IMR-90 (cell line): ENCODE measurements around the gene TNKS1BP1. TPM values are rescaled to one million over a fixed set of nuclear protein-coding genes. Genes with fewer than 3 reads are reported as not detected.

ENCODE experiments used
- ATAC-seq: fragments of 200-7000 bp; cut with Tn5 transposase; 2 replicates; pipeline ENCODE4 v1.9.1; 2020; ENCODE audit warnings: low read depth, mild to moderate bottlenecking, moderate library complexity
- BruUV-seq: library from RNA; stranded (reverse); fragments of 400-500 nt; replicated peaks from 2 replicates; lab custom pipeline; 2021; lab: Mats Ljungman, UMichigan
- CTCF ChIA-PET: fragments of 300-600 bp; formaldehyde crosslinking; extraction: SDS; loops from one replicate; lab custom pipeline; 2021; ENCODE audit warnings: antibody characterized with exemption; lab: Yijun Ruan, JAX
- POLR2A ChIA-PET: fragments of 300-600 bp; sonication (Branson Sonifier 250); formaldehyde crosslinking; loops from one replicate; lab custom pipeline; 2022; ENCODE audit warnings: antibody characterized with exemption; ENCODE audit not compliant: unreplicated experiment; lab: Charles Lee
- DNase-seq: peaks from one replicate; pipeline ENCODE4 v3.0.0; 2013
- H2AFZ ChIP-seq: replicated peaks from 2 replicates; pipeline ENCODE3; 2013; ENCODE audit warnings: low read length, mild to moderate bottlenecking; ENCODE audit not compliant: poor library complexity
- H2AK5ac ChIP-seq: 2 replicates; pipeline ENCODE4 v1.6.1; 2013; ENCODE audit warnings: low read depth, low read length, inconsistent platforms
- H2AK9ac ChIP-seq: replicated peaks from 2 replicates; pipeline ENCODE3; 2013; ENCODE audit warnings: mild to moderate bottlenecking, low read depth, low read length, moderate library complexity; ENCODE audit not compliant: poor library complexity
- H2BK120ac ChIP-seq: 2 replicates; pipeline ENCODE4 v1.6.1; 2013; ENCODE audit warnings: low read depth, low read length, inconsistent platforms
- H2BK15ac ChIP-seq: 3 replicates; pipeline ENCODE4 v1.6.1; 2013; ENCODE audit warnings: low read depth, low read length, inconsistent platforms
- H2BK20ac ChIP-seq: 2 replicates; pipeline ENCODE4 v1.6.1; 2013; ENCODE audit warnings: low read depth, mild to moderate bottlenecking, inconsistent platforms, low read length, moderate library complexity
- H2BK5ac ChIP-seq: 2 replicates; pipeline ENCODE4 v1.6.1; 2013; ENCODE audit warnings: mild to moderate bottlenecking, low read depth, low read length, inconsistent platforms; ENCODE audit not compliant: poor library complexity, severe bottlenecking
- H3K14ac ChIP-seq: replicated peaks from 2 replicates; pipeline ENCODE4 v1.6.1; 2013; ENCODE audit warnings: low read depth, low read length, inconsistent platforms
- H3K18ac ChIP-seq: 2 replicates; pipeline ENCODE4 v1.6.1; 2013; ENCODE audit warnings: low read depth, low read length, control low read depth
- H3K23ac ChIP-seq: 2 replicates; pipeline ENCODE4 v1.6.1; 2013; ENCODE audit warnings: low read depth, low read length, inconsistent platforms
- H3K27ac ChIP-seq: 2 replicates; pipeline ENCODE4 v1.5.1; 2013; ENCODE audit warnings: mild to moderate bottlenecking, control low read depth, low read length; ENCODE audit not compliant: insufficient read depth
- H3K27me3 ChIP-seq: 2 replicates; pipeline ENCODE4 v1.6.1; 2013; ENCODE audit warnings: low read length; ENCODE audit not compliant: control insufficient read depth, insufficient read depth
- H3K36me3 ChIP-seq: 2 replicates; pipeline ENCODE4 v1.6.1; 2013; ENCODE audit warnings: low read length, mixed read lengths; ENCODE audit not compliant: control insufficient read depth, insufficient read depth
- H3K4ac ChIP-seq: 2 replicates; pipeline ENCODE4 v1.6.1; 2013; ENCODE audit warnings: low read depth, low read length, inconsistent platforms
- H3K4me1 ChIP-seq: 2 replicates; pipeline ENCODE4 v1.6.1; 2013; ENCODE audit warnings: low read length, mixed read lengths; ENCODE audit not compliant: control insufficient read depth, insufficient read depth
- H3K4me2 ChIP-seq: 2 replicates; pipeline ENCODE4 v1.6.1; 2013; ENCODE audit warnings: low read depth, mild to moderate bottlenecking, control low read depth, low read length, moderate library complexity
- H3K4me3 ChIP-seq: 2 replicates; pipeline ENCODE4 v1.5.1; 2013; ENCODE audit warnings: low read depth, mild to moderate bottlenecking, control low read depth, low read length, moderate library complexity; ENCODE audit not compliant: insufficient read depth
- H3K56ac ChIP-seq: 2 replicates; pipeline ENCODE4 v1.6.1; 2013; ENCODE audit warnings: low read length, inconsistent platforms; ENCODE audit not compliant: insufficient read depth; ENCODE audit errors: extremely low read depth
- H3K79me1 ChIP-seq, 2 experiments: 2 replicates each; pipeline ENCODE4 v1.6.1; 2013; ENCODE audit warnings: low read length in 2 of 2, inconsistent platforms in 1 of 2, low read depth in 1 of 2
- H3K9ac ChIP-seq: 2 replicates; pipeline ENCODE4 v1.6.1; 2013; ENCODE audit warnings: low read depth, low read length, control low read depth
- H3K9me1 ChIP-seq: 2 replicates; pipeline ENCODE4 v1.6.1; 2013; ENCODE audit warnings: low read length, inconsistent platforms; ENCODE audit not compliant: insufficient read depth
- H3K9me3 ChIP-seq: 2 replicates; pipeline ENCODE4 v1.6.1; 2013; ENCODE audit warnings: low read length; ENCODE audit not compliant: control insufficient read depth, insufficient read depth
- H4K20me1 ChIP-seq: 2 replicates; pipeline ENCODE4 v1.6.1; 2013; ENCODE audit warnings: low read length, inconsistent platforms; ENCODE audit not compliant: insufficient read depth
- H4K5ac ChIP-seq: 2 replicates; pipeline ENCODE4 v1.6.1; 2013; ENCODE audit warnings: mild to moderate bottlenecking, low read depth, low read length, control low read depth
- H4K8ac ChIP-seq, 2 experiments: 2 replicates each; pipeline ENCODE4 v1.6.1; 2013; ENCODE audit warnings: low read depth in 2 of 2, low read length in 2 of 2, control low read depth in 1 of 2, inconsistent platforms in 1 of 2
- H4K91ac ChIP-seq: 2 replicates; pipeline ENCODE4 v1.6.1; 2013; ENCODE audit warnings: low read depth, low read length, inconsistent platforms; ENCODE audit not compliant: insufficient read depth
- CEBPB ChIP-seq: IDR thresholded peaks from 2 replicates; pipeline ENCODE4 v1.6.1; 2012; ENCODE audit warnings: low read depth, low read length, improper control_type of control experiment
- CHD1 ChIP-seq: IDR thresholded peaks from 2 replicates; pipeline ENCODE4 v1.6.1; 2012; ENCODE audit warnings: low read depth, low read length, improper control_type of control experiment
- MAFK ChIP-seq: IDR thresholded peaks from 2 replicates; pipeline ENCODE4 v1.6.1; 2012; ENCODE audit warnings: low read depth, low read length, improper control_type of control experiment
- MAZ ChIP-seq: IDR thresholded peaks from 2 replicates; pipeline ENCODE4 v1.6.1; 2012; ENCODE audit warnings: low read depth, mild to moderate bottlenecking, low read length, improper control_type of control experiment, moderate library complexity, borderline replicate concordance
- NFE2L2 ChIP-seq: fragments of 150-350 bp; IDR thresholded peaks from 2 replicates; pipeline ENCODE4 v1.6.1; 2016; ENCODE audit warnings: low read depth, mild to moderate bottlenecking, low read length
- POLR2A ChIP-seq: IDR thresholded peaks from 2 replicates; pipeline ENCODE4 v1.6.1; 2012; ENCODE audit warnings: mild to moderate bottlenecking, low read depth, low read length
- RAD21 ChIP-seq: IDR thresholded peaks from 2 replicates; pipeline ENCODE4 v1.6.1; 2012; ENCODE audit warnings: low read length, improper control_type of control experiment
- RCOR1 ChIP-seq: IDR thresholded peaks from 2 replicates; pipeline ENCODE4 v1.6.1; 2012; ENCODE audit warnings: mild to moderate bottlenecking, low read length, improper control_type of control experiment; ENCODE audit not compliant: insufficient replicate concordance
- RFX5 ChIP-seq: IDR thresholded peaks from 2 replicates; pipeline ENCODE4 v1.8.0; 2012; ENCODE audit warnings: low read depth, mild to moderate bottlenecking, low read length, moderate library complexity
- SMC3 ChIP-seq: fragments of 150-350 bp; IDR thresholded peaks from 2 replicates; pipeline ENCODE4 v1.6.1; 2016; ENCODE audit warnings: low read depth, mild to moderate bottlenecking, antibody characterized with exemption, low read length, moderate library complexity
- WGBS, 2 experiments: methylation state at CpG; one replicate each; pipeline versions ENCODE4 v1.1.5 to v1.1.7; 2013; ENCODE audit warnings: missing lambda C conversion rate in 2 of 2; ENCODE audit not compliant: insufficient read length in 1 of 2; ENCODE audit errors: extremely low coverage in 2 of 2; 5-methylcytosine and 5-hydroxymethylcytosine counted together
- dilution Hi-C: fragments of 300-500 bp; cut with HindIII; formaldehyde crosslinking; loops from one replicate; pipeline ENCODE4 v1.14.3; 2018; ENCODE audit warnings: low sequenced_read_pairs; ENCODE audit not compliant: unreplicated experiment
- in situ Hi-C: fragments of 300-500 bp; cut with MboI; formaldehyde crosslinking; loops from 3 replicates; pipeline ENCODE4 v1.14.3; 2019; ENCODE audit warnings: low sequenced_read_pairs, inconsistent platforms, mixed read lengths
- intact Hi-C: fragments of 100-400 bp; cut with micrococcal nuclease; formaldehyde crosslinking; loops from 2 replicates; pipeline ENCODE4 v1.10.0; 2022
- polyA plus RNA-seq, 3 experiments: library from polyadenylated mRNA; depleted of rRNA; stranded (reverse); fragments of >200 nt; gene quantifications; 2 replicates each; pipeline ENCODE4 v1.2.3, GENCODE V29; 2012; ENCODE audit warnings: low replicate concordance in 1 of 3
- total RNA-seq: library from RNA; depleted of rRNA; stranded (reverse); fragments of >200 nt; gene quantifications from 2 replicates; pipeline ENCODE4 v1.2.3, GENCODE V29; 2012
- TF ChIP-seq, protein P1 (sequence below): conservative IDR thresholded peaks from 2 replicates; pipeline ENCODE4 v1.5.1; 2012; ENCODE audit warnings: mild to moderate bottlenecking, low read depth, low read length, improper control_type of control experiment
- TF ChIP-seq, protein P2 (sequence below): fragments of 150-350 bp; IDR thresholded peaks from 2 replicates; pipeline ENCODE4 v1.6.1; 2016; ENCODE audit warnings: low read depth, mild to moderate bottlenecking, low read length, moderate library complexity, borderline replicate concordance

TNKS1BP1 gene
- total and polyA plus RNA-seq, 2 of the 4 experiments (the other 2 are of a cell fraction), result 31.7 to 71.4 TPM

DNA sequence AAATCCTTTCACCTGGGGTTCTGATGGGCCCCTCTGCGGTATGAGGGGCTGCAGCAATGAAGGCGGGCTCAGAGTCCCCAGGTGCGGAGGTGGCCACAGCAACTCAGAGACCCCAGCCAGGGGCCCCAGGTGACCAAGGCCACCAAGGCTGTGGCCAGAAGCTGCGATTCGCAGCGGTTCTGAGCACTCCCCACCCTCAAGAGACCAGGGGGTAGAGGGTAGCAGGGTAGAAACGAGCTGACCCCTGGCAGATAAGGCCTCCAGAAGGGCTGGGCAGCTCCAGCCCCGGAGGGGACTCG lies 948 bp downstream of the TNKS1BP1 start:
- peaks cover 12 to 59% of the 10 kb centered on the region in 2 experiments for H3K79me1 ChIP-seq
- WGBS, 2 experiments, result 10% methylated on average over 2 of the region's 9 CpGs; no CpG with 5 or more reads in 1 of the 2 experiments
- peak overlapping the region; percentile 65 for H2BK120ac ChIP-seq
- peaks cover 37% of the 10 kb centered on the region for H4K20me1 ChIP-seq
- intact Hi-C loops (loop anchor here (1.0 to 2.0 kb wide), 3 partner anchors 46 to 483 kb away; no protein-coding TSS in a partner anchor), in situ Hi-C loops (no loop called here), dilution Hi-C loops (no loop called here)
- BruUV-seq, result no TSS peak
- peak overlapping the region; percentile 78 for H3K4me2 ChIP-seq
- peak overlapping the region; percentile 33 to 67; a peak in 2 of 4 replicates for H4K8ac ChIP-seq
- H2AK5ac ChIP-seq, result peak overlapping the region; percentile 39
- ATAC-seq (no peak), DNase-seq (no peak)
- peak overlapping the region; percentile 85 for H3K4ac ChIP-seq
- H3K36me3 ChIP-seq, result peaks cover 43% of the 10 kb centered on the region
- peak overlapping the region; percentile 66; the same call in 1 of the 2 replicates for H4K91ac ChIP-seq
- peak overlapping the region; percentile 4; the same call in 1 of the 2 replicates for H2BK20ac ChIP-seq
- peak overlapping the region; percentile 97 for H2AK9ac ChIP-seq
- TF ChIP-seq, protein P1, sequence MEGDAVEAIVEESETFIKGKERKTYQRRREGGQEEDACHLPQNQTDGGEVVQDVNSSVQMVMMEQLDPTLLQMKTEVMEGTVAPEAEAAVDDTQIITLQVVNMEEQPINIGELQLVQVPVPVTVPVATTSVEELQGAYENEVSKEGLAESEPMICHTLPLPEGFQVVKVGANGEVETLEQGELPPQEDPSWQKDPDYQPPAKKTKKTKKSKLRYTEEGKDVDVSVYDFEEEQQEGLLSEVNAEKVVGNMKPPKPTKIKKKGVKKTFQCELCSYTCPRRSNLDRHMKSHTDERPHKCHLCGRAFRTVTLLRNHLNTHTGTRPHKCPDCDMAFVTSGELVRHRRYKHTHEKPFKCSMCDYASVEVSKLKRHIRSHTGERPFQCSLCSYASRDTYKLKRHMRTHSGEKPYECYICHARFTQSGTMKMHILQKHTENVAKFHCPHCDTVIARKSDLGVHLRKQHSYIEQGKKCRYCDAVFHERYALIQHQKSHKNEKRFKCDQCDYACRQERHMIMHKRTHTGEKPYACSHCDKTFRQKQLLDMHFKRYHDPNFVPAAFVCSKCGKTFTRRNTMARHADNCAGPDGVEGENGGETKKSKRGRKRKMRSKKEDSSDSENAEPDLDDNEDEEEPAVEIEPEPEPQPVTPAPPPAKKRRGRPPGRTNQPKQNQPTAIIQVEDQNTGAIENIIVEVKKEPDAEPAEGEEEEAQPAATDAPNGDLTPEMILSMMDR, result no peak
- no peak for TF ChIP-seq POLR2A
- no peak for TF ChIP-seq RAD21
- no peak for TF ChIP-seq SMC3
- no peak for TF ChIP-seq RCOR1
- no peak for TF ChIP-seq CHD1
- no peak for TF ChIP-seq MAFK
- TF ChIP-seq MAZ, result no peak
- TF ChIP-seq, protein P2, sequence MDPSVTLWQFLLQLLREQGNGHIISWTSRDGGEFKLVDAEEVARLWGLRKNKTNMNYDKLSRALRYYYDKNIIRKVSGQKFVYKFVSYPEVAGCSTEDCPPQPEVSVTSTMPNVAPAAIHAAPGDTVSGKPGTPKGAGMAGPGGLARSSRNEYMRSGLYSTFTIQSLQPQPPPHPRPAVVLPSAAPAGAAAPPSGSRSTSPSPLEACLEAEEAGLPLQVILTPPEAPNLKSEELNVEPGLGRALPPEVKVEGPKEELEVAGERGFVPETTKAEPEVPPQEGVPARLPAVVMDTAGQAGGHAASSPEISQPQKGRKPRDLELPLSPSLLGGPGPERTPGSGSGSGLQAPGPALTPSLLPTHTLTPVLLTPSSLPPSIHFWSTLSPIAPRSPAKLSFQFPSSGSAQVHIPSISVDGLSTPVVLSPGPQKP, result no peak
- no peak for TF ChIP-seq CEBPB
- no peak for TF ChIP-seq NFE2L2
- TF ChIP-seq RFX5, result no peak
- no peaks in the 10 kb centered on the region for H3K9me3 ChIP-seq
- H3K23ac ChIP-seq, result peak overlapping the region; percentile 83
- 0 out of 3 replicates have a peak overlapping the region, but pooled peaks have one; percentile 9 for H2BK15ac ChIP-seq
- H2BK5ac ChIP-seq, result peak overlapping the region; percentile 92
- POLR2A ChIA-PET, result no interaction called here
- peaks cover 20% of the 10 kb centered on the region for H3K4me1 ChIP-seq
- peak overlapping the region; percentile 99 for H3K9ac ChIP-seq
- peak overlapping the region; percentile 99 for H3K27ac ChIP-seq
- peak overlapping the region; percentile 74 for H4K5ac ChIP-seq
- H3K27me3 ChIP-seq, result no peaks in the 10 kb centered on the region
- peak overlapping the region; percentile 79 for H3K14ac ChIP-seq
- peak overlapping the region; percentile 74 for H3K56ac ChIP-seq
- H3K9me1 ChIP-seq, result peaks cover 20% of the 10 kb centered on the region
- H3K18ac ChIP-seq, result peak overlapping the region; percentile 86
- H3K4me3 ChIP-seq, result peak overlapping the region; percentile 97
- peak overlapping the region; percentile 87 for H2AFZ ChIP-seq
- CTCF ChIA-PET, result no interaction called here
